SH-SY5Y (cell line): ENCODE data around the gene DDX51.

Source experiments
- GATA2 ChIP-seq: IDR thresholded peaks from 2 replicates; pipeline ENCODE4 v1.6.1; 2011; ENCODE audit warnings: mild to moderate bottlenecking, low read depth, low read length
- GATA3 ChIP-seq: IDR thresholded peaks from 2 replicates; pipeline ENCODE4 v1.6.1; 2011; ENCODE audit warnings: low read depth, mild to moderate bottlenecking, low read length, moderate library complexity

GRCh38 chr12:132105467-132105866 is 38.7 kb downstream of the DDX51 start:
- no peak for TF ChIP-seq GATA3
- TF ChIP-seq GATA2: no peak
